ENCODE measurements around the gene CCDC3. TPM values are rescaled to one million over a fixed set of nuclear protein-coding genes. Genes with fewer than 3 reads are reported as not detected.

Gene CCDC3
- total and polyA plus RNA-seq, 2 of the 8 experiments (the other 6 are each of a cell fraction or from before 2014, with no cell fraction given) = 3.4 to 3.7 TPM

DNA sequence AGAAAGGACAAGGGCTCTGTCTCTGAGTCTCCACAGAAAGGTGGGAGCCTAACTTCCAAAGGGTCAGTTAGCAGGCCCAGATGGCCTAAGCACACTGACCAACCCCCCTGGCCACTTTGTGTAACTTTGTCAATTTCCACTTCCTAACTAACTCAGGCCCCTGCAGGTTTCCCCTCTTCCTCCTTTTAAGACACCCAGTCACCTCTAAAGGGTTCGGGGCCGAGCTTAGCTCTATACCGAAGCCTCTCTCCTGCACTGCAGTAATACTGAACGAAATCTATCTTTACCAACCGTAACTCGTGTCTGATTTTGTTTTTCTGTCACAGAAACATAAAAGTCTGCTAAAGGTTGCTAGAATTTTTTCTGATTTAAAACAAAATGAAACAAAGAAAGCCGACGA lies 44.4 kb downstream of the CCDC3 start:
- Histone ChIP-seq H3K4me3 (ENCODE audit: extremely low read depth in 1 of 4, insufficient read depth in 2 of 4, low read depth in 3 of 4, low read length in 4 of 4) (no peak overlapping the region), H3K9me3 (ENCODE audit: insufficient read depth in 2 of 2, low read depth in 1 of 2, low read length in 1 of 2) (peaks cover 11 to 18% of the 10 kb centered on the region in 2 experiments; a peak in 2 of 4 replicates), H3K14ac (ENCODE audit: insufficient read length) (no peak overlapping the region), H3K27me3 (replicated peaks in 1 of 4; ENCODE audit: control insufficient read depth in 3 of 4, extremely low read depth in 1 of 4, insufficient read depth in 3 of 4, low read length in 3 of 4) (no peaks in the 10 kb centered on the region), H3K27ac (ENCODE audit: low read depth, low read length) (no peak overlapping the region), H2BK12ac (ENCODE audit: low read depth, low read length) (no peak overlapping the region), H3K79me1 (ENCODE audit: low read depth, low read length) (no peaks in the 10 kb centered on the region), H3K4me2 (ENCODE audit: insufficient read depth in 1 of 2, low read depth in 2 of 2, low read length in 2 of 2) (no peak overlapping the region), H2BK5ac (ENCODE audit: low read depth, low read length) (no peak overlapping the region), H2BK20ac (ENCODE audit: low read length) (no peak overlapping the region), H3K4ac (replicated peaks; ENCODE audit: insufficient read length, low read depth, low read length) (no peak overlapping the region), H4K5ac (ENCODE audit: insufficient read length, low read depth, low read length) (no peak overlapping the region), H3K36me3 (ENCODE audit: control insufficient read depth in 2 of 4, insufficient read depth in 4 of 4, low read length in 3 of 4) (no peaks in the 10 kb centered on the region), H4K20me1 (replicated peaks in 1 of 2; ENCODE audit: control insufficient read depth in 1 of 2, insufficient read depth in 2 of 2, low read length in 2 of 2) (no peaks in the 10 kb centered on the region), H3K18ac (ENCODE audit: extremely low read depth, low read length) (no peak overlapping the region), H2AFZ (ENCODE audit: low read length) (no peak overlapping the region), H3K4me1 (replicated peaks in 1 of 4; ENCODE audit: control insufficient read depth in 3 of 4, insufficient read depth in 4 of 4, low read length in 3 of 4) (no peaks in the 10 kb centered on the region), H4K91ac (replicated peaks; ENCODE audit: insufficient read length, low read length) (no peak overlapping the region), H4K8ac (ENCODE audit: extremely low read depth, insufficient read depth, low read length) (no peak overlapping the region), H3K56ac (replicated peaks; ENCODE audit: insufficient read length, low read depth, low read length) (no peak overlapping the region), H3K9ac (replicated peaks in 1 of 4; ENCODE audit: extremely low read depth in 1 of 4, low read depth in 3 of 4, low read length in 3 of 4) (no peak overlapping the region), H3K23ac (ENCODE audit: insufficient read length) (no peak overlapping the region), H3K23me2 (ENCODE audit: low read depth, low read length) (no peaks in the 10 kb centered on the region), H3K79me2 (ENCODE audit: control insufficient read depth in 1 of 2, insufficient read depth in 2 of 2, low read length in 2 of 2) (no peaks in the 10 kb centered on the region), H2BK120ac (replicated peaks; ENCODE audit: low read depth, low read length) (no peak overlapping the region), H2BK15ac (ENCODE audit: low read length) (no peak overlapping the region), H2AK5ac (ENCODE audit: low read depth, low read length) (no peak overlapping the region)
- WGBS, 2 experiments (ENCODE audit: extremely low coverage in 1 of 2, insufficient coverage in 1 of 2, insufficient read length in 1 of 2, insufficient replicate concordance in 2 of 2, low coverage in 1 of 2, low lambda C conversion rate in 2 of 2, missing lambda C conversion rate in 1 of 2) = 82% methylated on average over 8 of the region's 8 CpGs; no CpG with 5 or more reads in 1 of the 2 experiments
- DNase-seq (ENCODE audit: low read depth in 1 of 2, low spot score in 2 of 2) (peak in 1 of 2 experiments; percentile 16), FAIRE-seq (no peak)
- ChIA-PET POLR2A (ENCODE audit: partially characterized antibody) (interaction anchor here (0.7 kb wide), 1 partner anchor 20 kb away, joined by 3 read pairs; no protein-coding TSS in a partner anchor), CTCF (ENCODE audit: partially characterized antibody) (interaction anchor here (1.1 kb wide), 1 partner anchor 25 kb away, joined by 3 read pairs; no protein-coding TSS in a partner anchor)
- TF ChIP-seq ZNF274 (IDR thresholded peaks at IDR 0.05; ENCODE audit: borderline replicate concordance, extremely low read depth, low read length) (no peak), TAF1 (IDR thresholded peaks at IDR 0.05; ENCODE audit: low read depth, low read length) (no peak), EGR1 (IDR thresholded peaks at IDR 0.05; ENCODE audit: borderline replicate concordance, low read depth, low read length) (no peak), POLR2AphosphoS5 (IDR thresholded peaks at IDR 0.05; ENCODE audit: low read depth, low read length) (no peak), RNF2 (IDR thresholded peaks at IDR 0.05; ENCODE audit: borderline replicate concordance, low read depth, low read length, missing control alignments, poor library complexity, severe bottlenecking) (no peak), CBX8 (IDR thresholded peaks at IDR 0.05; ENCODE audit: borderline replicate concordance, low read depth, low read length) (no peak), CHD1 (IDR thresholded peaks at IDR 0.05; ENCODE audit: low read depth, low read length) (no peak), BACH1 (IDR thresholded peaks at IDR 0.05; ENCODE audit: low read length) (no peak), EZH2 (IDR thresholded peaks at IDR 0.05; ENCODE audit: low read depth, low read length, severe bottlenecking) (no peak), GTF2F1 (IDR thresholded peaks at IDR 0.05; ENCODE audit: borderline replicate concordance, low read depth, low read length) (no peak), CEBPB (IDR thresholded peaks at IDR 0.05; ENCODE audit: low read depth, low read length) (no peak)

All from H1 (cell line).